CD4-positive, alpha-beta T cell treated with Interleukin-15 for 4 hours (primary cell): ENCODE data around the gene B3GNT5.

Experiments
- DNase-seq: peaks from one replicate; pipeline ENCODE4 v3.0.0-alpha.2; 2020; ENCODE audit warnings: low spot score

B3GNT5 gene

DNA sequence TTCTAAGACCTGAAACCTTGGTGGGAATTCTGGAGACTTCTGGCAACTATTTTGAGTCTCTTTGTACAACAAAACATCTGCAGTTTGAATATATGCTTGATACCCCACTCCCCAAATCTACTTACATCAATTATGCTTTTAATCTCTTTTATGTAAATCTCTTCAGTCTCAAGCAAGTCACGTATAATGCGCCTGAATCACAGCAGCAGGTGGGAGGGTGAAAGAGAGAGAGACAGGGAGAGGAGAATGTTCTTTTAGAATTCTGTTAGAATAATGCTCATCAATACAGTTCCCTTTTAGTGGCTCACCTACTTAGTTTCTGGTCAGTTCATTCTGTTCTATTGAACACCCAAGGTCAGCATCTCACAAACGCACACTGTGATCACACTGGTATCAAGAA lies 22.2 kb upstream of the B3GNT5 start:
- DNase-seq, result no peak

DNA sequence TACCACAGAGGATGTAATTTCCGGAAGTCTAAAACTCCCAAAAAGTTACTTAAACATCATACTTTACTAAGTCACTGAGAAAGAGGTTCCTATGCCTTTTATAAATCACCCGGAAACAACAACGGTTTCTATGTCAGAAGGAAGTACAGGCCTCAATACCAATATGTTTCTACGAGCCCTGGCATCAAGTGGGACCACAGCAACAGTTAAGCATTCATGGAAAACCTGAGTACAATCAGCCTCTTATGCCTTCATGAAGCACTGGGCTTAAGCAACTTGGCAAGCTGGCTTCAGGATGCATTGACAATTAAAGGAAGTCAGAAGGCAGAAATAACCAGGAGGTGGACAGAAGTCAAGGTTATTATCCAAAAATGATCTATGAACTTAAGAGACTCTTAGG lies 19.1 kb upstream of the B3GNT5 start:
- DNase-seq, result no peak

DNA sequence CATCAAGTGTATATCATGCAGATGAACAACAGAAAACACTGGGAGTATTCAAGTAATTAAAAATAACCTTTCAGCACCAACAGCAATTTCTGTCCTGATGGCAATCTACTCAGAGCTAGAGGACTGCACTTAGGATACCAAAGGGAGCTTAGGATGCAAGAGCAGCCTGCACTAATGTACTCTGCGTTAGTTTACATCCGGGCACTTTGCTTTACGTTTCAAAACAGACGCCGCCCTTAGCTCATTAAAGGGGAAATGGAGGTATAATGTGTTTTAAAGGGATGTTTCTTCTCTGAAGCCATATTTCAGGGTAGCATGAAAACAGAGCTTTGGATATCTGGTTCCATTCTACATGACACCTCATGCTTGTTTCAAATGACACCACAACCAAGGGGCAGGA lies 14.0 kb upstream of the B3GNT5 start:
- DNase-seq, result no peak

DNA sequence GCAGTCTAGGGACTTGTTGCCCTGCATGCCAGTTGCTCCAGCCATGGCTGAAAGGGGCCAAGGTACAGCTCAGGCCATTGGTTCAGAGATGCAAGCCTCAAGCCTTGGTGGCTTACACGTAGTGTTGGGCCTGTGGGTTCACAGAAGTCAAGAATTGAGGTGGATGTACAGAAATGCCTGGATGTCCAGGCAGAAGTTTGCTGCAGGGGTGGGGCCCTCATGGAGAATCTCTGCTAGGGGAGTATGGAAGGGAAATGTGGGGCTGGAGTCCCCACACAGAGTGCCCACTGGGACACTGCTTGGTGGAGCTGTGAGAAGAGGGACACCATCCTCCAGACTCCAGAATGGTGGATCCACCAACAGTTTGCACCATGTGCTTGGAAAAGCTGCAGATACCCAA lies 10.6 kb upstream of the B3GNT5 start:
- no peak for DNase-seq

DNA sequence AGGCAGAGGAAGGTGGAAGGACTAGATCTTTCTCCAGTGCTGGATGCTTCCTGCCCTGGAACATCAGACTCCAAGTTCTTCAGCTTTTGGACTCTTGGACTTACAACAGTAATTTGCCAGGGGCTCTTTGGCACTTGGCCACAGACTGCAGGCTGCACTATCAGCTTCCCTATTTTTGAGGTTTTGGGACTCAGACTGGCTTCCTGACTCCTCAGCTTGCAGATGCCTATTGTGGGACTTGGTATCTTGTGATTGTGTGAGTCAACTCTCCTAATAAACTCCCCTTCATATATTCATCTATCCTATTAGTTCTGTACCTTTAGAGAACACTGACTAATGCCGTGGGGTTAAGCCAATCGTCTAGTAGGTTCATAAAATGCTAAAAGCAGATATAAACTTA lies 8.8 kb upstream of the B3GNT5 start:
- no peak for DNase-seq

DNA sequence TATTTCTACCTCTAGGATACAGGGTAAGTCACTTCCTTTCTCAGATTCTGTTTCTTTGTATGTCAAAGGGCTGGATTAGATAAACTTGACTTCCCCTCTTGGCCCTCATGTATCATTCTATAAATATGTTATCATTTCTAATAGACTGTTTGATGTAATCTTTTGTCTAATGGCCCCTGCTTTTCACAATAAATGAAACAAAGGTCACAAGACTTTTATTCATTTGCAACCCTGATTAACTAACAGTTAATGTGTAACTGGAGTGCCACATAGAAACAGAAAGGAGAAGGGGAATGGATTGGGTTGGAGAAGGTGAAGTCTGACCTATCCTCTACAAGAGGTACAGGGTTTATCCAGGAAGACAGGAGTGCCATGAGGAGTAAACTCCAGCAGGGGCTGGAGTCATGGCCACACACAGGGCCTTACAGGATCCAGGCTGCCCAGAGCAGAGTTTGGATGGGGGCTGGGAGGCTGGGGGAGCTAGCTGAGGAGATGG lies 8.0 kb upstream of the B3GNT5 start:
- DNase-seq, result no peak

DNA sequence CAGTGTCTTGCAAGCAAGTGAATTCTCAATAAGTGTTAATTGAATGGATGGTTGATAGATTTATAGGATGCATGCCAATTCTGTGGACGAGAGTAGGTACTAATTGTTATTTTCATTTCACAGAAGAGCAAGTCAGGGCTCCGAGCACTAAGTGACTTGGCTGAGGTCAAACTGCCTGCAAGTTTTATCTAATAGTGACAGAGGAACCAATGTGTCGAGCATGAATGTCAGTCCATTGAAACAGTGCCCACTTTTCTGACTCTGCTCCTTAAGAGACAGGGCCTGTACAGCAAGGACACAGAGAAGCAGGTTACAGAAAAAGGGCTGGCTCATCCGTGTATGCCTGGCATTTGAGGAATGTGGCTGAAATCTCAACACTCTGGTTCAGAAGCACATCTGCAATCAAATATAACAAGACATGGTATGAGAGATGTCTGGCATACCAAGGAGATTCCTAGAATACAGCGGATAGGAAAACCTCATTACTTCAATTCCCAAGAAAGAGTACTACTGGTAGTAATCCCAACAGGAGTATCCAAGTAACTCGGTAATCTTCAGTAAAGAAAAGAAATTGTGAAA lies 6.0 kb upstream of the B3GNT5 start:
- DNase-seq, result no peak

DNA sequence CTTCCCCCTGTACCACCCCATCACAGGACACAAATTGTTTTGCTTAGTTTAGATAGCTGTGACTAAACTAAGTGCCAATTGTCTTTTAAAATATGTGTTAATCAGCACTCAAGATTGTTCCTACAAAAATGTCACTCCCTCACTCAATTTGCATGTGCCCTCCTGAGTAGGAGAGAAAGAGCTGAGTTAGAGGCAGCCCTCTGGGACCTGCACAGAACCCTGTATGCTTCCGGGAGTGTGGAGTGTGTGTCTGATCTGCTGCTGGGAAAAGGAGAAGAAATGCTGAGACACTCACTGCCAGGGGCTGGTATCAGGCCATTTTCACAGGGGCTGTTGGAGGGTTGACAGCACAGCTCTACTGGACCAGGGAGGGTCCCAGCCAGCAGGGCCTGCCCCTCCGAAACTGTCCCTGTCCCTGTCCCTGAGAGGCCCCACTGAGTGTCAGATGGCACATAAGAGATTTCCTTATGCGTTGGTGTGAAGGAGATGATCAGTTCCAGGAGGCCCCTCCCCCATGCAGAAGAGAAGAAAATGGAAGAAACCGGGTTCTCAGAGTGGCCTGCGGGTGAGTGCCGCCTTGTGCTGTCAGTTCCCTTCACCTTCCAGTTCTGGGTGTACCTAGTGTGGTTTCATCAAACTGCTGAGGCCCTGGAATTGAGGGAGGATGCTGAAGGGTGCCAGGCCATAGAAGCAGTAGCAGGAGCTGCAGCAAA lies 3.9 kb upstream of the B3GNT5 start:
- DNase-seq, result no peak

DNA sequence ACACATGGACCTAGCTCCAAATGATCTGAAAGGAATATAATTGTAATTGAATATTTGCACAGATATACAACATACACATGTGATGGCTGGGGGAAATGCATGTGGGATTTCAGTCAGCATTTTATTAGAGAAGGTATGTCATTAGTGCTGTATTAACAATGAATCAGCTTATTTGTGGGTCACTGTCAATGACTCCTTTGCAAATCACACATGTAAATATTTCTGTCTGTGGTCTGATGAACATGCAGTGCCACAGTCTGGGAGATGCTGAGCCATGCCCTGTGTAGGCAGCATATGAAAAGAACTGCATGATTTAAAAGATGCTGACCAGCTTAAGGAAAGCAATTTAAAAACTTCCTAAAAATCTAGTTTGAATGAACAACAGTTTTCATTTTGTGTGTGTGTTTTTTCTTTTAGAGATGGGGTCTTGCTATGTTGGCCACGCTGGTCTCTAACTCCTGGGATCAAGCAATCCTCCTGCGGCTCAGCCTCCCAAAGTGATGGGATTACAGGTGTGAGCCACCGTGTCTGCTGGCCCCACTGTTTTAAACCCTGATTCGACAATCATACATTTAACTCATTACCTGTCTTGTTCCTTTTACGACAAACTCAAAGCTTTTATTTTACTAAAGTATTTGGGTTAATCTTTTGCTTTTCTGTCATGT lies 803 bp upstream of the B3GNT5 start:
- no peak for DNase-seq

DNA sequence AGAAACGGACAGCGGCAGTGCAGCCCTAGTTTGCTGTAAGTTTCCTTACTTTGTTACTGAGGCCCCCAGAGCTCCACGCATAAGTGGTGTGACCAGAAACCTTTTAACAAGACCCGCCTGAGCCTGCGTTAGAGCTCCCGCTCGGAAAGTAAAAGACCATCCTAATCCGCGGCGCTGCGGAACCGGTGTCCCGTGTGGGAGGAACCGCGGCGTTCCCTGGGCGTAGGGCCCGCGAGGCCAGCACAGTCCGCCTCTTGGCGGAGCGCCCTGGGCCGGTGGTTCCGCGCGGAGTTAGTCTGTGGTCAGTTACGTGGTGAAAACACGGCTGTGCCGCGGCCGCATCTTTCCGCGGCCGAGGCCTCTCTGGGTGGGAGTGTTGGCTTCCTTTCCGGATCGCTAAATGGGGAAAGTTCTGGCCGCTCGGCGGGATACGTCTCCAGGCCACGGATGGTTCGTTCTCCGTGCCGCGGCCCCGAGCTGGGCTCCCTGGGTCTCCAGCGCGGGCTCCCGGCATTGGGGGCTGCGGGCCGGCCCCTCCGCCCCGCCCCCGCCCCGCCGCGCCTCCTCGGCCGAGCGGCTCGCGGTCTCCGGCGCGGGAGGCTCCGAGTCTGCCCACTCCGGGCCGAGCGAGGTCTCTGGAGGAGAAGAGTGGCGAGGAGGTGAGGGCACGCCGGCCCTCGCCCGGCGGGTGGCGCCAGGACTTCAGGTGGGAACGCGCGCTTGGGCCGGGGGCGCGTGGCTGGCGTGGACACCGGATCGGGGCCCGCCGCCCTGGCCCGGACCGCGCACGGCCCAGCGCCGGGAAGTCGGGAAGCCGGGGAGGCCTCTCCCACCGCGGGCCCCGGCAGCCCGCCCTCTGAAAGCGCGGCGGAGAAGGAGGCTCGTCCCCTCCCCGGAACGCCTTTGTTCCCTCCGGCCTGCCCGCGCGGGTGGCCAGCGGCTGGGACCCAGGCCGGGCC lies 754 bp downstream of the B3GNT5 start:
- DNase-seq, result peak; percentile 13

DNA sequence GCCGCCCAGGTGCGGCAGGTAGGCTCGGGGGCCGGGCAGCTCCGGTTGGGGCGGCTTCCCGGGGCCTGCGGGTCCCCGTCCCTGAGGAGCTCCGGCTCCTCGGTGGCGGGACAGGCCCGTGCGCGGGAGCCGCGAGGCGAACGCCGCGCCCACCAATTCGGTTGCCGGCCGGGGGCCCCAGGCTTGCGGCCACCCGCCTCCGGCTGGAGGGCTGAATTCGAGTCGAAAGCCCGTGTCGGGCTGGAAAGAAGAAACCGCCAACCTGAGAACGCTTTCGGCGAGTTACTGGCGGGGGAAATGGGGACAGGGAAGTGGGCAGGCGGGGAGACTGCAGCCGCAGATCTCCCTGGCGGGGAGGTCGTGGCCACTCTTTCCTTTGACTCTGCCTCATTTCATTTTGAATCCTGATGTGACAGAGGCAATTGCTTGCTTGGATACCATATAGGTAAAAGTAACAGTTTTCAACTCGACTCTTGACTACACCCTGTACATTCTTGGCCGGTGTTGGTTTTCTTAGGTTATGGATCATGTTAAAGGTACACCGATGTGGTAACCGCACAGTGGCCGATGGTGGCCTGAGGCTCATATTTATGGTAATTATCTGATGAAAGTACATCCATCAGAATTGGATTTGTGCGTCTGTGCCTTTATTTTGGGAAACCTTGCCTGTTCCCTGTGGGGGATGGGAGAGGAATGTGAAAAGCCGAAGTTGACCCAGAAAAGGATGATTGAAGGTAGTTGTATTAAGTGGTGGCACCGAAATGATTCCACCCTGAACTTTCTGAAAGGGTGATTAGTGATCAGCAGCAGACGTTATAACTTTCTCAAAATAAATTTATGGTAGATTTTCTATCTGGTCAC lies 1.7 kb downstream of the B3GNT5 start:
- no peak for DNase-seq

DNA sequence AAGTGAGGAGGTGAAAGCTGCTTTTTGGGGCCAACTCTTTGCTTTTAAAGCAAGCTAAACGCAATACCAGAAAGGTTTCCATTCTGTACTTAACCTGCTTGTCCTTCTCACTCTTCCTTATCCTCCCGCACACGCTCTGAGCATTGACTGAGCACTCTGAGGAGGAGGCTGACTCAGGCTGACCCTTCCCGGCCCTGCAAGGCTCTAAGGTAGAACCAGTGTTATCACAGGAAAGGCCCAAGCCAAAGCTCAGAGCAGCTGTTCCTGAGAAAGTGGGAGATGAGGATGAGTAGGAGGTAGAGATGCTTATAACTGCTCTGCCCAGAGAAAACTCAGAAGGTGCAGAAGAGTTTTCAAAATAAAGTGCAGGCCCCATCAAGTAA lies 2.3 kb downstream of the B3GNT5 start:
- DNase-seq, result no peak

DNA sequence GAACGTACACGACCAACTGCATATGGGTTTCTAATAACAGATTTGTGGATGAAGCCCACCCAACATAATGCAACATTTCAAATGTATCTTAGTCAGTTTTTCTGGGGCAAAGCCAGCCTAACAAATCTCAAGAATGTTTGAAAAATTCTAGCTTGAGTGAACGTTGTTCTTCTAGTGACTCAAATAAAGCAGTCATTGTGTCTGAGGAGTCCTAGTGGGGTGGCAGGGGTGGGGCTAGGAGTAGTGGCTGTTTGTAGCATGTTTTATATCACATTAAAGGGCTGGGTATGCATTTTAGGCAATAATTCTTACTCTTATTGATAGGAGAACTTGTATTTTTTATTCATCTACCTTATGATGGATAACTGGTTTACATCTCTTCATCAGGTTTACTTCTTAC lies 6.0 kb downstream of the B3GNT5 start:
- no peak for DNase-seq

DNA sequence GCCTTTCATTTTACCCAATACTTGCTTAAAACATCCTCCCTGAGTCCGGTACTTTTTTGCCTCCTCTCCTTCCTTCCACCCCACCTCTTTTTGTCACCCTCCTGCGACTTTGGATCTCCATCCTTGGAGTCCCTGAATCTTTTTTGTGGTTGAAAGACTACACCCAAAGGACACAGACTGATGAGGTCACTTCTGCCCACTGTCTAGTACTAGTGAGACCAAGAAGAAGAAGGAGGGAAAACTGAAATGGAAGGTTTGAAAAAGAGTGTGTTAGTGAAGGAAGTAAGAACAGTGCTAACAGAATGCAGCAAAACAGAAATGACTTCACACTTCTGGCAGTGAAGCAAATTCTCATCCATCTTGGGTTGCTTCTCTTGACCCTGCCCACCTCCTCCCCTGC lies 6.6 kb downstream of the B3GNT5 start:
- DNase-seq, result no peak

DNA sequence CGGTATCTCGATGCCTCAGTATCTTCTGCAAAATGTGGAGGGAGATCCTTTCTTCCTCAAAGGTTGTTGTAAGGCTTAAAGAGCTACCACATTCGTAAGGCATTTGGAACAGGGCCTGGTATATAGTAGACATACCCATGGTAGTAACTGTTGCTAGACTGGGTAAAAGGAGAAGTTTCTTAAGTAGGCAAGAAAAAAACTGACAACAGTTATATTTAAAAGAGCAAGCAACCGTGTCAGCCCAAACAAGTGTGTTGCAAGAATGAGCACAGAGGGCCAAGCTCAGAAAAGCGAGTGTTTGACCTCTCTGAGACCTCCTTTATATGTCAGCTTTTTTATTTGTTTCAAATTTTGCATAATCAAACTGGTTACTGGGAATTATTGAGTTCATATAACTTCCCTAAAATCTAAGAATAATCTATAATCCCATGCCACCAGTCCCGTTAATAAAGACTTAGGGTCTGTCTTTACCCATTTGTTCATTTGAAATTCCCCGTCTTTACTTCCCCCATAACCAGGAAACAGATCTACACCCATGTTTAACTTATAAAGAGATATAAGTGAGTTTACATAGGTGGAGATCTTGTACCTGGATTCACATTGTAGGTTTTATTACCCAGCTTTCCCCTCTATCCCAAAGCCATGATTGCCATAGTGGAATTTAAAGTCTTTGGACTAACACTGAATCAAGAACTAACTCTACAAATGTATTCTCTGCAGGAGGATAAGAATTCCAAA lies 7.3 kb downstream of the B3GNT5 start:
- DNase-seq, result no peak

DNA sequence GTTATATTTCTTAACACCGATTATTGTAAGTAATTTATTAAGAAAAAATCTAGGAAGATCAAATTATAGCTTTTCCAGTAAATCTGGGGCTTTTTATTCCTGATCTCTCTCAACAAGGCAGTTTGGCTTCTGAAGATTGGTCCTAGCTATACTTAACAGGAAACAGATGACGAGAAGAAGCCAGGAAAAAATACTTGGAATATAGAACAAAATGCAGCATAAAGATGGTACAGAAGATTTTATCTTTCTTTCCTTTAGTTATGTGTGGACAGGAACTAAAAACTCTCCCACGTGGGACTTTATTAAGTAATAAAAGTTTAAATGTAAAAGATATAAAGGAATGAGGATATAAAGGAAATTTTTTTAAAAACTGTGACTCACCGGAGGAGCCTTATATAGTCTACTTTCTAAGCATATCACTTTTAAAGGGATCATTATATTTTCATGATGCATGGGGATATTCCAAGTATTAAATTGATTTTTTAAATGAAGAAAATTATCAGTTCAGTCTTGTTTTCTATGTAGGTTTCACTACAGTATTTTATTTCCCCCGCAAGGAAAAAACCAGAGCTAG lies 8.2 kb downstream of the B3GNT5 start:
- DNase-seq, result no peak

DNA sequence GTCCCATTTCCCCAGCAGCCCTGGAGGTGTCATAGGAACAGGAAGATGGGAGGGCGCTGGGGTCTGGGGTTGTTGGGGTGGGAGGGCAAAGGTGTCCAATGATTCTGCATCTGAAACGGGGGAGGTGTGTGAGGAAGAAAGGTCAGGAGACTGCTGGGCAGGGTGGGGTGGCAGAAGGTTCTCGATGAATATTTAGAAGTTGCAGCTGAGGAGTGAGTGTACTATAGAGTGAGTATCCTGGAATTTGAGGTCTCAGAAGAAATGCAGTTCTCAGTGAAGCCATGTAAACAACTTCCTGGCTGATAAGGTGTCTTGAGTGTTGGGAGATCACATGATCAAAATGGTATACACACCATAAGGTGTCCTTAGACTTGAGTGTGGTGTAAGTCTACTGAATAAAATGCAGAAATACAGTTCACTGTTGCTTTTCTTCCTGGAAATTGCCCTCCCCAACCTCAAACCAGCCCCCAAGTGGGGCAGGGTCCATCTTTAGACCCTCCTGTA lies 9.9 kb downstream of the B3GNT5 start:
- no peak for DNase-seq

DNA sequence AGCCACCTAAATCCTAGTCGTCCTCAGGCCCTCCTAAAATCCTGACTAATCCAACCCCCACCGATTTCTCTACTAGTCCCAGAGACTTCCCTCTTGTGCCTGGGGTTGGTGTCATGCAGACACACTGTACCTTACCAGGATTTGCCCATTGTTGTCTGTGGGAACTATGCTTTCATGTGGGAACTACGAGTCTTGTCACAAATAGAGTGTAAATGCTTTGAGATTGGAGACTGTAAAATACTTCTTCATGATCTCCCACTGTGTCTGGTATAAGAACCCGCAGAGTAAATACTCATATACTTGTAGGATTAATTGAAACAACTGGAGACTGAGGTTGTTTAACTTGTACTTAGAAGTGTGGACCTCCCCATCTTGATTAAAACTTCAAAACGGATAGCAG lies 11.2 kb downstream of the B3GNT5 start:
- no peak for DNase-seq

DNA sequence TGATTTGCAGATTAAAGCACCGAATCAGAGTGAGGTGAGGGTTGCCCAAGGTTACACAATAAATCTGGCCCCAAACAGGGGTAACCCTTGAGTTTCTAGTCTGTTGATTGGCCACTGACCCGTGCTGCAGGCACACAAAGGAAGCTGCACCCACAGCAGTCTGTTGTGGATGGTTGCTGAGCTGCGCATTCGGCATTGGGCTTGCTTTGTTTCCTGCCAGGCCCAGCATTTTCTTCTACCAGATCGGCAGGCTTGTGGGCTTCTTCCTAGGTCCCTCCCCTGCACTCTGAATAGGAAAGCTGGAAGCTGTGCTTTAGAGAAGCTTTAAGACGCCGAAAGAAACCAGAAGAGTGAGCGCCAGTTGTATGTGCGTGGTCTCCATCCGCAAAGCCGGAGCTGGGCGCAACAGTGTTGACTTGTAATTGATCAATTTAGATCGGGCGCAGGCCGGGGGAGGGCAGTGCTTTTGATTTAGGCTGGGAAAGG lies 12.1 kb downstream of the B3GNT5 start:
- DNase-seq, result no peak

DNA sequence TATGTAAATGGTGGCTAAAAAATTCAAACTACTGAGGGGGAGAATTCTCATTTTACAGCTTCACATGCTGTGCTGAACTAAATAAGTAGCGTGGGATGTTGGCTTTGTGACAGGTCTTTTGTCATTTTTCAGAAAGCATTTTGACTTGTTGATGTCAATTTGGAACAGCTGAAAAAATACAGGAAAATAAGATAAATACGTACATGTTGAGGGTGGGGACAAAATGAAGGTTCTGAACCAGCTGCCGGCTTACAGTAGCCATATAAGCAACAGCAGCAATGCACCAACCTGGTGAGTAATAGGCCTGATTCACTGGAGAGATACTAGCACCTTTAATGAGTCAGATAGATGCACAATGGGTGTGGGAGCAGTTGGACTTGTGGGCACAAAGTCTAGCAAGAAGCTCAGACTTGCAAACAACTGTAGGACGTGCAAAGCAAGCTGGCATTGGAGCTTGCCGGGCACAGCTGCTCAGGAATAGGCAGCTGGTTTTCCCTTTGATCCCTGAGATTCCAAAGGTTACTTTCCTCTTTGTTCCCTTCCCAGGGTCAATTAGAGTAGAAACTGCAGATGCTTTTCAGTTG lies 12.9 kb downstream of the B3GNT5 start:
- DNase-seq, result peak; percentile 34
